ENCODE data around the gene PRR27.

The PRR27 gene

DNA sequence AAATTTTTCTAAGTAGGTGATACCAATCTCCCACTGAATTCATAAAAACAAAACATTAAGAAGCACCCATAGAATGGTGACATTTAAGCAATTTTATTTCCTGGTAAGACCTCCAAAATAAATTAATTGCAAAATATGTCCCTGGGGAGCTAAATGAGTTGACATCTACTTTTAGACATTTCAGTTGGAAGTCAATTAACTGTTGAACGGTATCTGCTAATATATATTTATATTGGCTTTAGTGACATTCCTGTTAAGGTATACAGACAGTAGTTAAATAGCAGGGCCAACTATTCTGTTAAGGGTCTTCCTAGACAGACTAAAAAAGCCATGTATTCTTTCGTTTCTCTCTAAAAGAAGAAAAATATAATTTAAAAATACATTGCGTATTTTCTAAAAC is at the start of gene PRR27:
PRR27 (plus strand) TSS at position 301 of the 400 bp plus-strand sequence. CDS start 139 bp downstream, outside the sequence.
- intact Hi-C loops (cut with DNase I; ENCODE audit: low total_unique reads) = no loop called here
- DNase-seq = no peak
- Histone ChIP-seq H3K36me3 (no peaks in the 10 kb centered on the region), H3K27ac (no peak within 1 kb of the TSS), H3K4me3 (no peak within 1 kb of the TSS), H3K27me3 (no peaks in the 10 kb centered on the region), H3K9me3 (no peaks in the 10 kb centered on the region), H3K4me1 (no peaks in the 10 kb centered on the region)
- TF ChIP-seq, protein P1, sequence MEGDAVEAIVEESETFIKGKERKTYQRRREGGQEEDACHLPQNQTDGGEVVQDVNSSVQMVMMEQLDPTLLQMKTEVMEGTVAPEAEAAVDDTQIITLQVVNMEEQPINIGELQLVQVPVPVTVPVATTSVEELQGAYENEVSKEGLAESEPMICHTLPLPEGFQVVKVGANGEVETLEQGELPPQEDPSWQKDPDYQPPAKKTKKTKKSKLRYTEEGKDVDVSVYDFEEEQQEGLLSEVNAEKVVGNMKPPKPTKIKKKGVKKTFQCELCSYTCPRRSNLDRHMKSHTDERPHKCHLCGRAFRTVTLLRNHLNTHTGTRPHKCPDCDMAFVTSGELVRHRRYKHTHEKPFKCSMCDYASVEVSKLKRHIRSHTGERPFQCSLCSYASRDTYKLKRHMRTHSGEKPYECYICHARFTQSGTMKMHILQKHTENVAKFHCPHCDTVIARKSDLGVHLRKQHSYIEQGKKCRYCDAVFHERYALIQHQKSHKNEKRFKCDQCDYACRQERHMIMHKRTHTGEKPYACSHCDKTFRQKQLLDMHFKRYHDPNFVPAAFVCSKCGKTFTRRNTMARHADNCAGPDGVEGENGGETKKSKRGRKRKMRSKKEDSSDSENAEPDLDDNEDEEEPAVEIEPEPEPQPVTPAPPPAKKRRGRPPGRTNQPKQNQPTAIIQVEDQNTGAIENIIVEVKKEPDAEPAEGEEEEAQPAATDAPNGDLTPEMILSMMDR (IDR thresholded peaks at IDR 0.05) = no peak

DNA sequence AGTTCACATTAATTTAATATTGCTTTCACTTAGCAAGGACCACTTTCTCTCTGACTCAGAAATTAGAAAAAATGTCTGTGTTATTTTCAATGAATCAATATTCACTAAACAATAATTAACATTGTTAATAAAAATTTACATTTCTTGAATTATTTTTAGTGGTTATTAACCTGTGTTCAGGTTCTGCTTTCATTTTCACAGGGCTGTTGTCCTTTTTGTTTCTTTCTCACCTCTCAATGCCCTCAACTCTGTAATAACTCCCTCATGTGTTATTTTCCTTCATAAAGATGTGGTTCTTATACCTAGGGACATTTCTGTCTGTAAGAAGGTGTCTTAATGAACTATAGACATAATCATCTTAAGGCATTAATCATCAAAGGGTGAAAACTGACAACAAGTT is 43.1 kb upstream of the PRR27 start:
- intact Hi-C loops (cut with DNase I; ENCODE audit: low total_unique reads) = no loop called here
- Histone ChIP-seq H3K4me3 (no peak overlapping the region), H3K27ac (no peak overlapping the region), H3K36me3 (no peaks in the 10 kb centered on the region), H3K4me1 (no peaks in the 10 kb centered on the region), H3K27me3 (no peaks in the 10 kb centered on the region), H3K9me3 (no peaks in the 10 kb centered on the region)
- DNase-seq = no peak
- TF ChIP-seq, protein P1 (IDR thresholded peaks at IDR 0.05) = no peak

DNA sequence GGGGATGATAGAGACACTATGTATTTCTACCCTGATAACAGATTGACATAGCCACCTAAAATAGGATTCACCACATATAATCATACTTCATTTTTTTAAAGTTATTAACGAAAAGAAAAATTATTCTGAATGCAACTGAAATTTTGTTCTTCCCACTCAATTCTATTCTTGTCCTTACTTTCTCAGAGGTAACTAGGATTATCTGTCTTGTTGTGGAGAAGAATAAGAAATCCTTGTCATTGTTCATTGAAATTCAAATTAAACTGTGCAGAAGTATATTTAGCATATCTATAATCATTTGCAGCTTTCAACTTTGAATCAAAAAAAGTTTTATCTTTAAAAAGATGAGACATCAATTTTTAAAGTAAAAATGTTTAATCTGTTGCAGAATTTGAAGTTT is 40.4 kb upstream of the PRR27 start:
- H3K4me3 ChIP-seq = no peak overlapping the region
- no peaks in the 10 kb centered on the region for H3K9me3 ChIP-seq
- no peaks in the 10 kb centered on the region for H3K4me1 ChIP-seq
- H3K27me3 ChIP-seq = no peaks in the 10 kb centered on the region
- no peak overlapping the region for H3K27ac ChIP-seq
- intact Hi-C loops (cut with DNase I; ENCODE audit: low total_unique reads) = no loop called here
- TF ChIP-seq, protein P1 (IDR thresholded peaks at IDR 0.05) = no peak
- H3K36me3 ChIP-seq = no peaks in the 10 kb centered on the region
- no peak for DNase-seq

DNA sequence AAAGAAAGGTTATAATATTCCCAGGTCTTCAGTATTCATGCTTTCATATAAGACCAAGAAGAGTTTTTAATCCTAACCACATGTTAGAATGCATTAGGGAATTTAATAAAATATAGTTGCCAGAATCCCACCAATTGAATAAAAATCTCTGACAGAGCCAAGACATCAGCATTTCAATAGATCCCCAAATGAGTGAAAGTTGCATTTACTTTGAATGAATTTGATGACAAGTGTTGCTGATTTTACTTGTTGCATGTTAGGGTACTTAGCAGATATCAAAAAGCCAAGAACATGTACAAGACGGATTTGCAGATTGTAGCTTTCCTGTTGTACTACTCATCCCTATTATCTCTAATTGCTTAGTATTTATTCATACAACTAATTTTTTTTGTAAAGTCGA is 39.9 kb upstream of the PRR27 start:
- Histone ChIP-seq H3K27ac (no peak overlapping the region), H3K4me1 (no peaks in the 10 kb centered on the region), H3K9me3 (no peaks in the 10 kb centered on the region), H3K36me3 (no peaks in the 10 kb centered on the region), H3K27me3 (no peaks in the 10 kb centered on the region), H3K4me3 (no peak overlapping the region)
- no peak for DNase-seq
- TF ChIP-seq, protein P1 (IDR thresholded peaks at IDR 0.05) = no peak
- intact Hi-C loops (cut with DNase I; ENCODE audit: low total_unique reads) = no loop called here

DNA sequence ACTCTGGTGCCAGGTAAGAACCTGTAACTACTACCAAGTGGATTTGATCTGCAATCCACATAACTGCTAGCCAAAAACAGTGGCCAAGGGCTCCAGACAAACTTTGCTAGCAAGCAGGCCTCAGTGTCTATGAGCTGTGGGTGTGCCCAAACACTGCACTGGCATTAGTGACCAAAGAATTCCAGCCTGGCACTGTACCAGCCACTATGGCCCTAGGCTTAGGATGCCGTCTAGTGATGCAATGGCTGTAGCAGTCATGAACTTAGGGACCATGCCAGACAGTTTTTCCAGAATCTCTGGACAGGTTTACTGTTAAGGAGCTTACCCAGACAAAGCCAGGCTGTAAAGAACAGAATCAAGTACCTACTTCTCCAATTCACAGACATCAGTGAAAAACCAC is 33.7 kb upstream of the PRR27 start:
- H3K27me3 ChIP-seq = no peaks in the 10 kb centered on the region
- intact Hi-C loops (cut with DNase I; ENCODE audit: low total_unique reads) = no loop called here
- no peak overlapping the region for H3K4me3 ChIP-seq
- no peak overlapping the region for H3K27ac ChIP-seq
- H3K4me1 ChIP-seq = no peaks in the 10 kb centered on the region
- H3K36me3 ChIP-seq = no peaks in the 10 kb centered on the region
- TF ChIP-seq, protein P1 (IDR thresholded peaks at IDR 0.05) = no peak
- DNase-seq = no peak
- H3K9me3 ChIP-seq = no peaks in the 10 kb centered on the region

DNA sequence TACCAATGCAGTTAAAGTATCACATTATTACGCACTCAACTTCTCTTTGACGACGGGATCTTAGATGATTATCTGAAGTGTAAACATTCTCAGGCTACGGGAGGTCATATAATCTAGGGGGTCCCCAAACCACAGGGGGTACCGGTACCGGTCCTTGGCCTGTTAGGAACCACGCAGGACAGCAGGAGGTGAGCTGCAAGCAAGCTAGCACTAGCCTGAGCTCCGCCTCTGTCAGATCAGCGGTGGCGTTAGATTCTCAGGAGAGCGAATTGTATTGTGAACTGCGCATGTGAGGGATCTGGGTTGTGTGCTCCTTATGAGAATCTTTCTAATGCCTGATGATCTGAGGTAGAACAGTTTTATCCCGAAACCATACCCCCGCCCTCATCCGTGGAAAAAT is 20.6 kb upstream of the PRR27 start:
- DNase-seq = no peak
- Histone ChIP-seq H3K4me1 (no peaks in the 10 kb centered on the region), H3K9me3 (no peaks in the 10 kb centered on the region), H3K4me3 (no peak overlapping the region), H3K27me3 (no peaks in the 10 kb centered on the region), H3K27ac (no peak overlapping the region), H3K36me3 (no peaks in the 10 kb centered on the region)
- intact Hi-C loops (cut with DNase I; ENCODE audit: low total_unique reads) = no loop called here
- TF ChIP-seq, protein P1 (IDR thresholded peaks at IDR 0.05) = no peak
